Keratinocyte (primary cell): ENCODE measurements around the gene ATP5F1E.

Experiments used
- CTCF ChIP-seq, 3 experiments: IDR thresholded peaks in 1 of 3; conservative IDR thresholded peaks in 1 of 3; optimal IDR thresholded peaks in 1 of 3; 2 replicates in 2 of 3; 3 replicates in 1 of 3; pipeline versions ENCODE3 to v1.5.1; 2011; ENCODE audit warnings: low read length in 3 of 3, mild to moderate bottlenecking in 3 of 3, moderate library complexity in 2 of 3, control low read depth in 1 of 3, inconsistent platforms in 1 of 3; ENCODE audit not compliant: insufficient read depth in 2 of 3; ENCODE audit errors: extremely low read depth in 1 of 3
- EZH2 ChIP-seq: IDR thresholded peaks from one replicate; pipeline ENCODE4 v1.6.1; 2012; ENCODE audit warnings: inconsistent platforms, mild to moderate bottlenecking, low read length, moderate library complexity

GRCh38 chr20:59044796-59045195 lies 12.7 kb upstream of the ATP5F1E start:
- TF ChIP-seq CTCF (optimal IDR thresholded peaks at IDR 0.05 in 1 of 3, IDR thresholded peaks at IDR 0.05 in 1 of 3, conservative IDR thresholded peaks at IDR 0.05 in 1 of 3; ENCODE audit: extremely low read depth in 1 of 3, insufficient read depth in 2 of 3, low read length in 3 of 3) (no peak), EZH2 (no peak)
